KMS-11 (cell line): ENCODE results near the gene ACADS.

Source experiments
- H2AFZ ChIP-seq: fragments of 200-600 bp; sonication (generic); 2 replicates; pipeline ENCODE4 v1.6.1; 2016; ENCODE audit warnings: antibody characterized with exemption, mixed run types, low read depth
- H3K27ac ChIP-seq: fragments of 200-600 bp; sonication (generic); 2 replicates; pipeline ENCODE4 v1.6.1; 2016; ENCODE audit warnings: mild to moderate bottlenecking, mixed run types
- H3K27me3 ChIP-seq: fragments of 200-600 bp; sonication (generic); 2 replicates; pipeline ENCODE4 v1.6.1; 2017; ENCODE audit warnings: mild to moderate bottlenecking, low read depth, mixed run types, moderate library complexity; ENCODE audit not compliant: insufficient read depth
- H3K36me3 ChIP-seq: fragments of 200-600 bp; sonication (generic); 2 replicates; pipeline ENCODE4 v1.6.1; 2017; ENCODE audit warnings: mild to moderate bottlenecking, mixed run types; ENCODE audit not compliant: insufficient read depth
- H3K4me1 ChIP-seq: fragments of 200-600 bp; sonication (generic); 2 replicates; pipeline ENCODE4 v1.6.1; 2016; ENCODE audit warnings: mild to moderate bottlenecking, low read depth, mixed run types; ENCODE audit not compliant: poor library complexity, severe bottlenecking
- H3K4me2 ChIP-seq: fragments of 200-600 bp; sonication (generic); 2 replicates; pipeline ENCODE4 v1.7.0; 2016; ENCODE audit warnings: mild to moderate bottlenecking, mixed run types
- H3K4me3 ChIP-seq: fragments of 200-600 bp; sonication (generic); IDR thresholded peaks from 2 replicates; pipeline ENCODE4 v1.6.1; 2017; ENCODE audit warnings: low read depth, low read length, mixed read lengths; ENCODE audit not compliant: insufficient read depth
- H3K79me2 ChIP-seq: fragments of 200-600 bp; sonication (generic); 2 replicates; pipeline ENCODE4 v1.6.1; 2016; ENCODE audit warnings: low read depth, mixed run types; ENCODE audit not compliant: insufficient read depth
- H3K9ac ChIP-seq: fragments of 200-600 bp; sonication (generic); 2 replicates; pipeline ENCODE4 v1.6.1; 2016; ENCODE audit warnings: mild to moderate bottlenecking, mixed run types
- H4K20me1 ChIP-seq: fragments of 200-600 bp; sonication (generic); 2 replicates; pipeline ENCODE4 v1.6.1; 2016; ENCODE audit warnings: mild to moderate bottlenecking, mixed run types; ENCODE audit not compliant: insufficient read depth
- TF ChIP-seq, protein P1 (sequence below): fragments of 200-600 bp; sonication (generic); conservative IDR thresholded peaks from 2 replicates; pipeline ENCODE4 v1.6.1; 2017; ENCODE audit warnings: low read depth, mild to moderate bottlenecking, antibody characterized with exemption, low read length, moderate library complexity, mixed read lengths

Gene ACADS

DNA sequence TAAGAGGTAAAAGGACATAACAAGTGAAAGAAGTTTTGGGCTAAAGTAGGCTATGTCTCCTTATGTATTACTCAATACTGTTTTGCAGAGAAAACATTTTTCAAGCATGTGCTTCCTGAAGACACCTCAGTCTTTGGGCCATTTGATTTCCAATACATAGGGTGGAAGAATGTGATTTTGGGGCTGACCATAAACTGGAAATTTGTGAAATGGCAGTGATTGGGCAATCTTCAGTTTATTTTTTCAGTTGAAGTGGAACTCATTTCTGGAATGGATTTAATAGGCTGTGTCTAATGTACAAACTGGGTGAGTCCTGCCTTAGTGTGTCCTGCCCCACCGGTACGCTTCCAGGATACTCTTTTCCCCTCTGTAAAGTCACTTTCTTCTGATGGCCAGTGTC lies 2.8 kb upstream of the ACADS start:
- Histone ChIP-seq H3K4me2 (no peak overlapping the region), H3K27me3 (no peaks in the 10 kb centered on the region), H2AFZ (no peak overlapping the region), H3K4me3 (no peak overlapping the region), H3K36me3 (no peaks in the 10 kb centered on the region), H4K20me1 (no peaks in the 10 kb centered on the region), H3K27ac (no peak overlapping the region), H3K79me2 (no peaks in the 10 kb centered on the region), H3K4me1 (no peaks in the 10 kb centered on the region), H3K9ac (no peak overlapping the region)
- TF ChIP-seq, protein P1, sequence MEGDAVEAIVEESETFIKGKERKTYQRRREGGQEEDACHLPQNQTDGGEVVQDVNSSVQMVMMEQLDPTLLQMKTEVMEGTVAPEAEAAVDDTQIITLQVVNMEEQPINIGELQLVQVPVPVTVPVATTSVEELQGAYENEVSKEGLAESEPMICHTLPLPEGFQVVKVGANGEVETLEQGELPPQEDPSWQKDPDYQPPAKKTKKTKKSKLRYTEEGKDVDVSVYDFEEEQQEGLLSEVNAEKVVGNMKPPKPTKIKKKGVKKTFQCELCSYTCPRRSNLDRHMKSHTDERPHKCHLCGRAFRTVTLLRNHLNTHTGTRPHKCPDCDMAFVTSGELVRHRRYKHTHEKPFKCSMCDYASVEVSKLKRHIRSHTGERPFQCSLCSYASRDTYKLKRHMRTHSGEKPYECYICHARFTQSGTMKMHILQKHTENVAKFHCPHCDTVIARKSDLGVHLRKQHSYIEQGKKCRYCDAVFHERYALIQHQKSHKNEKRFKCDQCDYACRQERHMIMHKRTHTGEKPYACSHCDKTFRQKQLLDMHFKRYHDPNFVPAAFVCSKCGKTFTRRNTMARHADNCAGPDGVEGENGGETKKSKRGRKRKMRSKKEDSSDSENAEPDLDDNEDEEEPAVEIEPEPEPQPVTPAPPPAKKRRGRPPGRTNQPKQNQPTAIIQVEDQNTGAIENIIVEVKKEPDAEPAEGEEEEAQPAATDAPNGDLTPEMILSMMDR = no peak

- Histone ChIP-seq H3K27me3 (no peaks in the 10 kb centered on the region), H3K79me2 (no peaks in the 10 kb centered on the region), H3K4me3 (no peak overlapping the region), H2AFZ (no peak overlapping the region), H3K4me1 (no peaks in the 10 kb centered on the region), H3K36me3 (no peaks in the 10 kb centered on the region), H3K4me2 (no peak overlapping the region), H3K27ac (no peak overlapping the region), H4K20me1 (no peaks in the 10 kb centered on the region), H3K9ac (no peak overlapping the region)
- TF ChIP-seq, protein P1 = no peak
Measured at GRCh38 chr12:120724720-120725119, 906 bp upstream of the ACADS start.

DNA sequence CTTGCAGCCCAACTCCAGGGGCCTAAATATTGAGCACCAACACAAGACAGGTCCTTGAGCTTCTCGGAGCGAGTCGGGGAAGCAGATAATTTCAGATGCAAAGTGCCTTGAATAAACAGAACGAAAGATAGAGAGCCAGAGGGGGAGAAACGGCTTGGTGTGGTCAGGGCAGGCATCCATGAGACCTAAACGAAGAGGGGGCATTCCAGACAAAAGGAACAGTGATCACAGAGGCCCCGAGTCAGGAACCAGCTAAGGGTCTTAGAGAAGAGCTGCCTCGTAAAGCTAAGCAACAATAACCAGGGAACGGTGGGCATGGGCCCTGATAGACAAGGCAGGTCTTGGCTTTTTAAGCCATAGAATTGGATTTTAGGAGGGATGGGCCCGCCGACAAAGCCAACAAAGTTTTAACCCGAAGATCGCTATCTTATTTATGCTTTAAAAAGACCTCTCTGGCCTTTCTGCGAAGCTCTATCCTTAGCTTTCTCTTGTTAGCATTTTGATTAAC lies 421 bp upstream of the ACADS start:
- no peaks in the 10 kb centered on the region for H3K79me2 ChIP-seq
- no peak overlapping the region for H2AFZ ChIP-seq
- H4K20me1 ChIP-seq = no peaks in the 10 kb centered on the region
- H3K4me2 ChIP-seq = no peak overlapping the region
- no peaks in the 10 kb centered on the region for H3K36me3 ChIP-seq
- H3K4me3 ChIP-seq = no peak overlapping the region
- no peaks in the 10 kb centered on the region for H3K4me1 ChIP-seq
- no peak overlapping the region for H3K27ac ChIP-seq
- H3K27me3 ChIP-seq = no peaks in the 10 kb centered on the region
- TF ChIP-seq, protein P1 = no peak
- H3K9ac ChIP-seq = no peak overlapping the region

GRCh38 chr12:120726510-120726793 lies 826 bp downstream of the ACADS start:
- H3K4me1 ChIP-seq = no peaks in the 10 kb centered on the region
- no peaks in the 10 kb centered on the region for H4K20me1 ChIP-seq
- no peak overlapping the region for H3K4me2 ChIP-seq
- H3K27me3 ChIP-seq = no peaks in the 10 kb centered on the region
- H3K36me3 ChIP-seq = no peaks in the 10 kb centered on the region
- H3K27ac ChIP-seq = no peak overlapping the region
- H3K9ac ChIP-seq = no peak overlapping the region
- TF ChIP-seq, protein P1 = no peak
- no peaks in the 10 kb centered on the region for H3K79me2 ChIP-seq
- no peak overlapping the region for H3K4me3 ChIP-seq
- no peak overlapping the region for H2AFZ ChIP-seq
